Measurements from ENCODE around the gene POGLUT3. TPM values are rescaled to one million over a fixed set of nuclear protein-coding genes. Genes with fewer than 3 reads are reported as not detected.
A peak's percentile ranks its signal among the peaks of the same experiment; 100 is the strongest.

POGLUT3 gene
- total and polyA plus RNA-seq, 9 of the 15 experiments (the other 6 are each of a cell fraction or from before 2014, with no cell fraction given), result 4.6 to 29.7 (median 17.8) TPM

- H3K27me3 ChIP-seq (ENCODE audit: control insufficient read depth in 2 of 2, insufficient read depth in 2 of 2, low read length in 2 of 2), result no peaks in the 10 kb centered on the region
- H3K27ac ChIP-seq (ENCODE audit: extremely low read depth, low read depth, low read length), result no peak overlapping the region
- ChIA-PET POLR2A (no interaction called here), CTCF (ENCODE audit: low intra/inter-chr PET ratio) (no interaction called here)
- H3K79me2 ChIP-seq (ENCODE audit: control insufficient read depth, insufficient read depth, low read length), result no peaks in the 10 kb centered on the region
- intact Hi-C loops (cut with micrococcal nuclease), result no loop called here
- no peak overlapping the region for H3K4me3 ChIP-seq
- no peaks in the 10 kb centered on the region for H4K20me1 ChIP-seq (replicated peaks; ENCODE audit: control insufficient read depth, insufficient read depth, low read length)
- no TSS peak for BruUV-seq (replicated peaks)
- H3K9me3 ChIP-seq (replicated peaks; ENCODE audit: control insufficient read depth, insufficient read depth, low read depth, low read length), result 0 out of 2 replicates have a peak, but pooled peaks cover 3% of the 10 kb centered on the region
- no peak overlapping the region for H2AFZ ChIP-seq (ENCODE audit: low read depth, low read length)
- peaks cover 33% of the 10 kb centered on the region for H3K36me3 ChIP-seq (ENCODE audit: control insufficient read depth, insufficient read depth, low read length)
- DNase-seq (ENCODE audit: extremely low read depth in 1 of 4, low spot score in 3 of 4) (no peak), FAIRE-seq (peak; percentile 23), ATAC-seq (no peak)
- WGBS (ENCODE audit: insufficient coverage, low coverage, missing lambda C conversion rate), result 52% methylated on average over 2 of the region's 2 CpGs
- H3K4me1 ChIP-seq (replicated peaks in 1 of 2; ENCODE audit: control insufficient read depth in 2 of 2, insufficient read depth in 2 of 2, low read length in 2 of 2), result no peaks in the 10 kb centered on the region; a peak in 1 of 5 replicates
- H3K4me2 ChIP-seq (ENCODE audit: insufficient read depth, low read length), result no peak overlapping the region
- in situ Hi-C loops (cut with MboI), result no loop called here
- no peak for TF ChIP-seq NR4A1 (CRISPR knock-in tag; IDR thresholded peaks at IDR 0.05)
- TF ChIP-seq NR4A1 (tag; IDR thresholded peaks at IDR 0.05), result no peak
- TF ChIP-seq ZNF253 (CRISPR knock-in tag; conservative IDR thresholded peaks at IDR 0.05), result no peak
- TF ChIP-seq GTF2A2 (tag; IDR thresholded peaks at IDR 0.05), result no peak
- TF ChIP-seq RBM17 (IDR thresholded peaks at IDR 0.05; ENCODE audit: borderline replicate concordance, low read depth, low read length), result no peak
- TF ChIP-seq ZNF76 (CRISPR knock-in tag; IDR thresholded peaks at IDR 0.05; ENCODE audit: borderline replicate concordance), result no peak
- no peak for TF ChIP-seq ETV5 (CRISPR knock-in tag; IDR thresholded peaks at IDR 0.05; ENCODE audit: low read depth)
- TF ChIP-seq E2F6 (IDR thresholded peaks at IDR 0.05; ENCODE audit: borderline replicate concordance in 1 of 2, extremely low read depth in 1 of 2, insufficient read depth in 1 of 2, insufficient read length in 1 of 2, low read depth in 1 of 2, low read length in 1 of 2, poor library complexity in 1 of 2, severe bottlenecking in 1 of 2), result no peak
- TF ChIP-seq TEAD4 (IDR thresholded peaks at IDR 0.05; ENCODE audit: low read length), result no peak
- no peak for TF ChIP-seq TEAD4 (CRISPR knock-in tag; IDR thresholded peaks at IDR 0.05; ENCODE audit: borderline replicate concordance)
- TF ChIP-seq TARDBP (IDR thresholded peaks at IDR 0.05), result no peak
- TF ChIP-seq CHD1 (IDR thresholded peaks at IDR 0.05; ENCODE audit: low read length), result no peak
- no peak for TF ChIP-seq PHF8 (IDR thresholded peaks at IDR 0.05; ENCODE audit: borderline replicate concordance, low read length)
- TF ChIP-seq CC2D1A (IDR thresholded peaks at IDR 0.05), result no peak
- TF ChIP-seq RFX5 (IDR thresholded peaks at IDR 0.05; ENCODE audit: low read depth, low read length), result no peak
- TF ChIP-seq FOXO4 (CRISPR knock-in tag; IDR thresholded peaks at IDR 0.05), result no peak
- no peak for TF ChIP-seq SMARCC2 (IDR thresholded peaks at IDR 0.05; ENCODE audit: low read depth)
- no peak for TF ChIP-seq THRAP3 (IDR thresholded peaks at IDR 0.05; ENCODE audit: borderline replicate concordance)
- TF ChIP-seq ZNF165 (CRISPR knock-in tag; IDR thresholded peaks at IDR 0.05; ENCODE audit: borderline replicate concordance), result no peak
- H3K9ac ChIP-seq (ENCODE audit: insufficient read depth in 1 of 2, low read depth in 2 of 2, low read length in 2 of 2), result no peak overlapping the region
- no peaks in the 10 kb centered on the region for H3K9me1 ChIP-seq (ENCODE audit: control insufficient read depth, insufficient read depth, low read length)
These were observed 14.5 kb upstream of the POGLUT3 start for GRCh38 chr11:108512708-108513107.

Measured in K562 (cell line).